ENCODE measurements around the gene RNF224.
"Not testable (repeated sequence)": the region's sequence is repeated elsewhere in the genome, so short reads cannot be mapped to it uniquely, and the experiment has no call there.

RNF224 gene

GRCh38 chr9:137255448-137256114 is 28.3 kb downstream of the RNF224 start:
- TF ChIP-seq, protein P1, sequence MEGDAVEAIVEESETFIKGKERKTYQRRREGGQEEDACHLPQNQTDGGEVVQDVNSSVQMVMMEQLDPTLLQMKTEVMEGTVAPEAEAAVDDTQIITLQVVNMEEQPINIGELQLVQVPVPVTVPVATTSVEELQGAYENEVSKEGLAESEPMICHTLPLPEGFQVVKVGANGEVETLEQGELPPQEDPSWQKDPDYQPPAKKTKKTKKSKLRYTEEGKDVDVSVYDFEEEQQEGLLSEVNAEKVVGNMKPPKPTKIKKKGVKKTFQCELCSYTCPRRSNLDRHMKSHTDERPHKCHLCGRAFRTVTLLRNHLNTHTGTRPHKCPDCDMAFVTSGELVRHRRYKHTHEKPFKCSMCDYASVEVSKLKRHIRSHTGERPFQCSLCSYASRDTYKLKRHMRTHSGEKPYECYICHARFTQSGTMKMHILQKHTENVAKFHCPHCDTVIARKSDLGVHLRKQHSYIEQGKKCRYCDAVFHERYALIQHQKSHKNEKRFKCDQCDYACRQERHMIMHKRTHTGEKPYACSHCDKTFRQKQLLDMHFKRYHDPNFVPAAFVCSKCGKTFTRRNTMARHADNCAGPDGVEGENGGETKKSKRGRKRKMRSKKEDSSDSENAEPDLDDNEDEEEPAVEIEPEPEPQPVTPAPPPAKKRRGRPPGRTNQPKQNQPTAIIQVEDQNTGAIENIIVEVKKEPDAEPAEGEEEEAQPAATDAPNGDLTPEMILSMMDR (IDR thresholded peaks at IDR 0.05; ENCODE audit: low read depth, low read length): no peak
- TF ChIP-seq EZH2phosphoT487 (IDR thresholded peaks at IDR 0.05; ENCODE audit: low read depth): no peak
- Histone ChIP-seq H3K27ac (ENCODE audit: low read length) (peak overlapping the region; percentile 24), H3K4me3 (ENCODE audit: low read length) (peak overlapping the region; percentile 96), H4K20me1 (ENCODE audit: insufficient read depth, low read length) (0 out of 2 replicates have a peak, but pooled peaks cover 6% of the 10 kb centered on the region), H3K9ac (ENCODE audit: low read length) (peak overlapping the region; percentile 86), H3K36me3 (replicated peaks; ENCODE audit: low read depth, low read length) (peaks cover 13% of the 10 kb centered on the region), H3K4me1 (ENCODE audit: low read length) (peaks cover 33% of the 10 kb centered on the region), H3K4me2 (ENCODE audit: low read length) (peak overlapping the region; percentile 83), H3K27me3 (ENCODE audit: low read depth, low read length) (no peaks in the 10 kb centered on the region), H2AFZ (ENCODE audit: low read depth, low read length) (no peak overlapping the region), H3K79me2 (ENCODE audit: low read length) (peaks cover 31% of the 10 kb centered on the region), H3K9me3 (ENCODE audit: insufficient read depth, low read length) (no peaks in the 10 kb centered on the region)

- H3K27me3 ChIP-seq (ENCODE audit: low read depth, low read length): no peaks in the 10 kb centered on the region
- H3K36me3 ChIP-seq (replicated peaks; ENCODE audit: low read depth, low read length): peaks cover 13% of the 10 kb centered on the region
- no peak for TF ChIP-seq EZH2phosphoT487 (IDR thresholded peaks at IDR 0.05; ENCODE audit: low read depth)
- TF ChIP-seq, protein P1 (IDR thresholded peaks at IDR 0.05; ENCODE audit: low read depth, low read length): no peak
- peak overlapping the region; percentile 86; the same call in 1 of the 2 replicates for H3K9ac ChIP-seq (ENCODE audit: low read length)
- no peak overlapping the region for H2AFZ ChIP-seq (ENCODE audit: low read depth, low read length)
- 0 out of 2 replicates have a peak, but pooled peaks cover 6% of the 10 kb centered on the region for H4K20me1 ChIP-seq (ENCODE audit: insufficient read depth, low read length)
- no peak overlapping the region for H3K27ac ChIP-seq (ENCODE audit: low read length)
- H3K4me1 ChIP-seq (ENCODE audit: low read length): peaks cover 33% of the 10 kb centered on the region
- peak overlapping the region; percentile 96 for H3K4me3 ChIP-seq (ENCODE audit: low read length)
- H3K4me2 ChIP-seq (ENCODE audit: low read length): peak overlapping the region; percentile 83
- H3K9me3 ChIP-seq (ENCODE audit: insufficient read depth, low read length): no peaks in the 10 kb centered on the region
- peaks cover 31% of the 10 kb centered on the region for H3K79me2 ChIP-seq (ENCODE audit: low read length)
Measured at GRCh38 chr9:137256362-137256761, 29.1 kb downstream of the RNF224 start.

GRCh38 chr9:137256856-137257255 is 29.6 kb downstream of the RNF224 start:
- H3K27ac ChIP-seq (ENCODE audit: low read length): no peak overlapping the region
- H3K79me2 ChIP-seq (ENCODE audit: low read length): peaks cover 31% of the 10 kb centered on the region
- no peak overlapping the region for H3K9ac ChIP-seq (ENCODE audit: low read length)
- peaks cover 32% of the 10 kb centered on the region for H3K4me1 ChIP-seq (ENCODE audit: low read length)
- H4K20me1 ChIP-seq (ENCODE audit: insufficient read depth, low read length): 0 out of 2 replicates have a peak, but pooled peaks cover 6% of the 10 kb centered on the region
- 0 out of 2 replicates have a peak overlapping the region, but pooled peaks have one; percentile 96 for H3K4me3 ChIP-seq (ENCODE audit: low read length)
- no peak overlapping the region for H2AFZ ChIP-seq (ENCODE audit: low read depth, low read length)
- TF ChIP-seq EZH2phosphoT487 (IDR thresholded peaks at IDR 0.05; ENCODE audit: low read depth): no peak
- TF ChIP-seq, protein P1 (IDR thresholded peaks at IDR 0.05; ENCODE audit: low read depth, low read length): no peak
- no peaks in the 10 kb centered on the region for H3K9me3 ChIP-seq (ENCODE audit: insufficient read depth, low read length)
- no peaks in the 10 kb centered on the region for H3K27me3 ChIP-seq (ENCODE audit: low read depth, low read length)
- H3K4me2 ChIP-seq (ENCODE audit: low read length): peak overlapping the region; percentile 83; the same call in 1 of the 2 replicates
- H3K36me3 ChIP-seq (replicated peaks; ENCODE audit: low read depth, low read length): peaks cover 13% of the 10 kb centered on the region

GRCh38 chr9:137262173-137262908 is 35.0 kb downstream of the RNF224 start:
- H3K4me1 ChIP-seq (ENCODE audit: low read length); H3K4me2 ChIP-seq (ENCODE audit: low read length); H3K9me3 ChIP-seq (ENCODE audit: insufficient read depth, low read length); H3K9ac ChIP-seq (ENCODE audit: low read length); H3K4me3 ChIP-seq (ENCODE audit: low read length); H3K79me2 ChIP-seq (ENCODE audit: low read length); H4K20me1 ChIP-seq (ENCODE audit: insufficient read depth, low read length); H3K27me3 ChIP-seq (ENCODE audit: low read depth, low read length); H2AFZ ChIP-seq (ENCODE audit: low read depth, low read length); H3K27ac ChIP-seq (ENCODE audit: low read length): not testable (repeated sequence)
- peaks cover 22% of the 10 kb centered on the region for H3K36me3 ChIP-seq (replicated peaks; ENCODE audit: low read depth, low read length)
- TF ChIP-seq, protein P1 (IDR thresholded peaks at IDR 0.05; ENCODE audit: low read depth, low read length): peak; percentile 28; the same call in 1 of the 2 replicates

All from OCI-LY3 (cell line).